Right lobe of liver (tissue), 6 donors: ENCODE measurements around the gene ZNF101. TPM values are rescaled to one million over a fixed set of nuclear protein-coding genes. Genes with fewer than 3 reads are reported as not detected.

Experiments
- ATAC-seq, 4 donors: fragments of 200-7000 bp; cut with Tn5 transposase; one replicate each; pipeline ENCODE4 v1.9.1; 2020; ENCODE audit warnings: mild to moderate bottlenecking in 4 of 4, moderate library complexity in 4 of 4
- DNase-seq, 3 donors: peaks; one replicate each; pipeline ENCODE4 v3.0.0-alpha.2; 2020
- H3K27ac ChIP-seq, 3 donors: fragments of 200-600 bp; one replicate each; pipeline ENCODE4 v1.8.0; 2022
- H3K27me3 ChIP-seq, 2 donors: fragments of 200-600 bp; one replicate each; pipeline ENCODE4 v1.8.0; 2022
- H3K36me3 ChIP-seq, 4 donors: fragments of 200-600 bp; sonication (generic) in 1 of 4; one replicate each; pipeline versions ENCODE4 v1.5.1 to v1.8.0; 2017 to 2022; ENCODE audit warnings: control low read depth in 1 of 4
- H3K4me1 ChIP-seq, 4 donors: fragments of 200-600 bp; sonication (generic) in 1 of 4; one replicate each; pipeline versions ENCODE4 v1.5.1 to v1.8.0; 2017 to 2022; ENCODE audit warnings: control low read depth in 1 of 4
- H3K4me3 ChIP-seq, 3 donors: fragments of 200-600 bp; one replicate each; pipeline ENCODE4 v1.8.0; 2022
- H3K9me3 ChIP-seq, 4 donors: fragments of 200-600 bp; sonication (generic) in 1 of 4; one replicate each; pipeline versions ENCODE4 v1.5.1 to v1.8.0; 2017 to 2022; ENCODE audit warnings: control low read depth in 1 of 4
- CTCF ChIP-seq, 4 donors: fragments of 200-600 bp in 3 of 4; fragments of 450-650 bp in 1 of 4; IDR thresholded peaks; one replicate each; pipeline versions ENCODE4 v1.5.1 to v1.8.0; 2016 to 2022; ENCODE audit warnings: antibody characterized with exemption in 4 of 4, mild to moderate bottlenecking in 2 of 4
- POLR2A ChIP-seq: fragments of 450-650 bp; IDR thresholded peaks from one replicate; pipeline ENCODE4 v1.6.1; 2017; ENCODE audit warnings: antibody characterized with exemption, mild to moderate bottlenecking
- WGBS: methylation state at CpG from one replicate; pipeline ENCODE4 v1.1.6; 2018; ENCODE audit warnings: low coverage, low lambda C conversion rate; ENCODE audit not compliant: insufficient coverage; ENCODE audit errors: missing lambda C conversion rate; 5-methylcytosine and 5-hydroxymethylcytosine counted together
- intact Hi-C, 2 donors: fragments of 100-400 bp; cut with DNase I; formaldehyde crosslinking; loops; one replicate each; pipeline versions ENCODE4 v1.11.2 to v1.14.1; 2022
- total RNA-seq, 6 experiments: library from RNA; depleted of rRNA in 2 of 6; stranded (reverse); fragments of >200 nt in 2 of 6; fragmentation: NEBNext Ultra II Directional in 3 of 6; extraction: Animal tissue kit (Norgen Biotek cat#: 25700) in 3 of 6; gene quantifications; one replicate each; pipeline versions ENCODE4 v1.1.0 to v1.2.4, GENCODE V29; 2016 to 2023
- donor health status: DM: no; HTN: yes; CAD: no.
- donor health status: DM: no; HTN: no; CAD: no.
- donor health status: DM: no; HTN: no; CAD: no.
- donor health status: DM: no; HTN: yes; CAD: no.
- donor health status: DM: no; HTN: yes; CAD: no.

Gene ZNF101
- total RNA-seq, 6 experiments from 2014 or later = 1.7 to 5.1 (median 3.0) TPM

DNA sequence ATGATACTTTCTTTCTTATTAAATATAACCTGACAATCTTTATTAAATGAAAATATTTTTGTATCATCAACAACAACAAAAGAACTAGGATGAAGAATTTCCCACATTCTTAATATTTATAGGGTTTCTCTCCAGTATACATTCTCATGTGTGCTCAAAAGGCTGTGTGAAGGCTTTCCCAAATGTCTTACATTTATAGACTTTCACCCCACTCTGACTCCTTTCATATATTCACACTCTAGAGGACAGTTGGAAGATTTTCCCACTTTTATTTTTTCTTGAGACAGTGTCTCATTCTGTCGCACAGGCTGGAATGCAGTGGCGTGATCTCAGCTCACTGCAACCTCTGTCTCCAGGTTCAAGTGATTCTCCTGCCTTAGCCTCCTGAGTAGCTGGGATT, 41.9 kb downstream of the ZNF101 start:
- 92% methylated on average over 2 of the region's 2 CpGs for WGBS
- intact Hi-C loops = no loop called here
- Histone ChIP-seq H3K9me3 (peaks cover 0 to 44% (median 21%) of the 10 kb centered on the region in 4 donors), H3K4me1 (no peaks in the 10 kb centered on the region), H3K36me3 (peaks cover 0 to 12% (median 0%) of the 10 kb centered on the region in 4 donors), H3K4me3 (no peak overlapping the region), H3K27me3 (no peaks in the 10 kb centered on the region), H3K27ac (no peak overlapping the region)
- no peak for DNase-seq
- TF ChIP-seq POLR2A (no peak), CTCF (IDR thresholded peaks at IDR 0.05) (no peak)
- ATAC-seq = no peak

- WGBS = 87% methylated on average over 14 of the region's 14 CpGs
- intact Hi-C loops = no loop called here
- peaks cover 0 to 12% (median 0%) of the 10 kb centered on the region in 4 donors for H3K36me3 ChIP-seq
These were observed 42.8 kb downstream of the ZNF101 start for GRCh38 chr19:19711306-19711933.

GRCh38 chr19:19711934-19712828, 43.5 kb downstream of the ZNF101 start:
- peaks cover 0 to 12% (median 0%) of the 10 kb centered on the region in 4 donors for H3K36me3 ChIP-seq
- intact Hi-C loops = no loop called here
- H3K4me1 ChIP-seq = no peaks in the 10 kb centered on the region
- no peak for ATAC-seq
- no peaks in the 10 kb centered on the region for H3K27me3 ChIP-seq
- no peak overlapping the region for H3K27ac ChIP-seq
- peaks cover 0 to 50% (median 21%) of the 10 kb centered on the region in 4 donors for H3K9me3 ChIP-seq
- TF ChIP-seq POLR2A (no peak), CTCF (IDR thresholded peaks at IDR 0.05) (no peak)
- DNase-seq = no peak
- 84% methylated on average over 10 of the region's 10 CpGs for WGBS
- H3K4me3 ChIP-seq = no peak overlapping the region

More at GRCh38 chr19:19711306-19711933, 42.8 kb downstream of the ZNF101 start:
- no peak overlapping the region for H3K27ac ChIP-seq
- DNase-seq (no peak), ATAC-seq (no peak)
- H3K4me1 ChIP-seq = no peaks in the 10 kb centered on the region
- H3K9me3 ChIP-seq = peaks cover 0 to 48% (median 21%) of the 10 kb centered on the region in 4 donors
- H3K4me3 ChIP-seq = no peak overlapping the region
- no peaks in the 10 kb centered on the region for H3K27me3 ChIP-seq
- TF ChIP-seq POLR2A (no peak), CTCF (IDR thresholded peaks at IDR 0.05) (no peak)

DNA sequence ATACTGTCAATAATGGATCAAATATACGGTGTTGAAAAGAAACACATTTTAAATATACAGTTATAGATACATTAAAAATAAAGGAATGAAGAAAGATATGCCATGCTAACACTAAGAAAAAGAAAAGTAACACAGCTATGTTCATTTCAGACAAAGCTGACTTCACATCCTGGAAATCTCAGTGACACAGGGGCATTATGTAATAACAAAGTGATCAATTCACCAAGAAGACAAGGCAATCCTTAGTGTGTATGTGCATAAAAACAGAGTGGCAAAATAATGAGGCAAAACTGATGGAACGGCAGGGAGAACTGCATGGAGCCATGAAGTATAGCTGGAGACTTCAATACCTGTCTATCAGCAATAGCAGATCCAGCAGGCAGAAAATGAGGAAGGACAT, 51.2 kb downstream of the ZNF101 start:
- 60% methylated on average over 2 of the region's 2 CpGs for WGBS
- DNase-seq (no peak), ATAC-seq (no peak)
- H3K36me3 ChIP-seq = no peaks in the 10 kb centered on the region
- H3K4me1 ChIP-seq = no peaks in the 10 kb centered on the region
- no peak overlapping the region for H3K27ac ChIP-seq
- no peak overlapping the region for H3K4me3 ChIP-seq
- intact Hi-C loops = no loop called here
- TF ChIP-seq CTCF (IDR thresholded peaks at IDR 0.05) (no peak), POLR2A (no peak)
- H3K27me3 ChIP-seq = no peaks in the 10 kb centered on the region
- H3K9me3 ChIP-seq = peaks cover 0 to 28% (median 4%) of the 10 kb centered on the region in 4 donors
